MCF 10A (cell line): ENCODE data around the gene HMGN3. TPM values are rescaled to one million over a fixed set of nuclear protein-coding genes. Genes with fewer than 3 reads are reported as not detected.

Experiments used
- BruUV-seq: library from RNA; stranded (reverse); fragments of 400-500 nt; replicated peaks from 2 replicates; lab custom pipeline; 2021; lab: Mats Ljungman, UMichigan
- CTCF ChIA-PET: fragments of 300-600 bp; sonication (Branson Sonifier 250); formaldehyde crosslinking; extraction: SDS; loops from one replicate; lab custom pipeline; 2021; ENCODE audit warnings: antibody characterized with exemption, inconsistent platforms; lab: Yijun Ruan, JAX
- POLR2A ChIA-PET: fragments of 300-600, 350-650 bp; sonication (Branson Sonifier 250); formaldehyde crosslinking; extraction: SDS; loops from one replicate; lab custom pipeline; 2020; ENCODE audit warnings: antibody characterized with exemption, inconsistent platforms; lab: Yijun Ruan, JAX
- DNase-seq: peaks from one replicate; pipeline ENCODE4 v3.0.0-alpha.2; 2018; ENCODE audit not compliant: unreplicated experiment
- H3K27ac Mint-ChIP-seq: one replicate; pipeline ENCODE4 v1.8.0; 2022; ENCODE audit warnings: mild to moderate bottlenecking, low read depth, mixed read lengths; ENCODE audit not compliant: unreplicated experiment
- H3K27me3 Mint-ChIP-seq: one replicate; pipeline ENCODE4 v1.8.0; 2022; ENCODE audit warnings: mixed read lengths; ENCODE audit not compliant: insufficient read depth, unreplicated experiment
- H3K36me3 Mint-ChIP-seq: one replicate; pipeline ENCODE4 v1.8.0; 2022; ENCODE audit warnings: mild to moderate bottlenecking, moderate library complexity, mixed read lengths; ENCODE audit not compliant: insufficient read depth, unreplicated experiment
- H3K4me1 Mint-ChIP-seq: one replicate; pipeline ENCODE4 v1.8.0; 2022; ENCODE audit warnings: mixed read lengths; ENCODE audit not compliant: insufficient read depth, unreplicated experiment
- H3K4me3 Mint-ChIP-seq: one replicate; pipeline ENCODE4 v1.8.0; 2022; ENCODE audit warnings: mild to moderate bottlenecking, moderate library complexity, mixed read lengths; ENCODE audit not compliant: unreplicated experiment
- H3K9me3 Mint-ChIP-seq: one replicate; pipeline ENCODE4 v1.8.0; 2022; ENCODE audit warnings: mixed read lengths; ENCODE audit not compliant: unreplicated experiment
- CTCF ChIP-seq: fragments of 200-600 bp; IDR thresholded peaks from one replicate; pipeline ENCODE4 v1.8.0; 2022; ENCODE audit warnings: antibody characterized with exemption, mild to moderate bottlenecking; ENCODE audit not compliant: unreplicated experiment
- intact Hi-C: fragments of 100-400 bp; cut with micrococcal nuclease; formaldehyde crosslinking; loops from 2 replicates; pipeline ENCODE4 v1.14.1; 2022
- total RNA-seq: library from RNA; stranded (reverse); gene quantifications from 2 replicates; pipeline ENCODE4 v1.2.3, GENCODE V29; 2022

Gene HMGN3
- total RNA-seq, 1 experiment from 2014 or later = 36.5 TPM

- Mint-ChIP-seq H3K27me3 (no peaks in the 10 kb centered on the region), H3K36me3 (no peaks in the 10 kb centered on the region), H3K9me3 (no peaks in the 10 kb centered on the region), H3K27ac (peak overlapping the region; percentile 80), H3K4me3 (no peak overlapping the region), H3K4me1 (peaks cover 33% of the 10 kb centered on the region)
- no peak for TF ChIP-seq CTCF
- no TSS peak for BruUV-seq
- intact Hi-C loops = no loop called here
- CTCF ChIA-PET = interaction anchor here (0.9 to 1.3 kb wide), 3 partner anchors 14 to 226 kb away, joined by 3 to 4 read pairs (median 3); no protein-coding TSS in a partner anchor
- DNase-seq = peak; percentile 68
- POLR2A ChIA-PET = interaction anchor here (0.6 to 5.9 kb wide), 7 partner anchors 28 to 297 kb away, joined by 3 to 39 read pairs (median 5); partner anchors contain the start of genes LCA5 and PHIP
Observed at GRCh38 chr6:79240509-79240908, 6.0 kb upstream of the HMGN3 start.

DNA sequence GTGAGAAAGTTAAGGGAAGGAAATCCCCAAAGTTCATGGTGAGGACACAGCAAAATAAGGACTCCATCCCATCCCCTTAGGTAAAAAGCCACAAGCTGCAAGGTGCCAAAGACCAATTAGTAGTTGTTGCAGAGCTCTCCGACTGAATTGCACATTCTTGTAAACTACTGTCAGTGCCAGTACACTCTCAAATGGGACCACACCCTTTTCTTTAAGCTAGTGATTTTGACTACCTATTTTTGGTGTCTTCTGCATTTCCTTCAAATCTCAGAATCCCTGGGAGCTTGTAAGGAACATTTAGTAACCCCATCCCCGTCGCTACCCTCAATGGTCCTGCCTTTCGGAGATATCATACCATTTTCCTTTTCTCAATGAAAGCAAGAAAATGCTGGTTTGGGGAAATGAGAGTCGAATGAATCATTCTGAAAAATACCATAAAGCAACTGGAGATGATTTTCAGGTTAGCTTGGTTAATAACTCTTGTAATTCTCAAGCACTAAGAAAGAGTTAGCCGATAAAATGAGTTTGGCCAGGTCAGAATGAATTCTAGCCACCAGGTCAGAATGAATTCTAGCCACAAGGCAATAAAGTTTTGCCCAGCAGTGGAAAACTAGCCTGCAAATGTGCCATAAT lies 5.2 kb upstream of the HMGN3 start:
- intact Hi-C loops = no loop called here
- H3K27ac Mint-ChIP-seq = peak overlapping the region; percentile 80
- no peak for DNase-seq
- no peaks in the 10 kb centered on the region for H3K36me3 Mint-ChIP-seq
- ChIA-PET POLR2A (interaction anchor here (0.6 to 5.9 kb wide), 9 partner anchors 8 to 298 kb away, joined by 3 to 39 read pairs (median 5); partner anchors contain the start of genes LCA5 and PHIP), CTCF (interaction anchor here (0.9 to 1.3 kb wide), 2 partner anchors 13 to 227 kb away, joined by 3 read pairs; no protein-coding TSS in a partner anchor)
- no peaks in the 10 kb centered on the region for H3K9me3 Mint-ChIP-seq
- BruUV-seq = no TSS peak
- H3K4me1 Mint-ChIP-seq = peaks cover 33% of the 10 kb centered on the region
- no peak overlapping the region for H3K4me3 Mint-ChIP-seq
- H3K27me3 Mint-ChIP-seq = no peaks in the 10 kb centered on the region
- no peak for TF ChIP-seq CTCF

GRCh38 chr6:79238919-79239318 lies 4.4 kb upstream of the HMGN3 start:
- H3K9me3 Mint-ChIP-seq = no peaks in the 10 kb centered on the region
- intact Hi-C loops = no loop called here
- no TSS peak for BruUV-seq

More at GRCh38 chr6:79238919-79239318, 4.4 kb upstream of the HMGN3 start:
- POLR2A ChIA-PET = interaction anchor here (0.7 to 5.9 kb wide), 7 partner anchors 66 to 299 kb away, joined by 3 to 39 read pairs (median 5); partner anchors contain the start of genes LCA5 and PHIP
- DNase-seq = peak; percentile 45
- CTCF ChIA-PET = no interaction called here
- peaks cover 33% of the 10 kb centered on the region for H3K4me1 Mint-ChIP-seq
- H3K36me3 Mint-ChIP-seq = no peaks in the 10 kb centered on the region
- H3K27ac Mint-ChIP-seq = no peak overlapping the region
- no peaks in the 10 kb centered on the region for H3K27me3 Mint-ChIP-seq
- no peak overlapping the region for H3K4me3 Mint-ChIP-seq
- TF ChIP-seq CTCF = no peak
